ENCODE results near the gene CCSAP.

GRCh38 chr1:229325401-229325800 is 17.4 kb downstream of the CCSAP start:
- TF ChIP-seq POLR2A (IDR thresholded peaks at IDR 0.05) (no peak), CTCF (IDR thresholded peaks at IDR 0.05 in 4 of 5, conservative IDR thresholded peaks at IDR 0.05 in 1 of 5) (no peak)

Measured in gastrocnemius medialis (tissue), 4 donors.